Measurements from ENCODE around the gene ZNF805.
"Not testable (repeated sequence)": the region's sequence is repeated elsewhere in the genome, so short reads cannot be mapped to it uniquely, and the experiment has no call there.

ZNF805 gene

GRCh38 chr19:57263244-57263741, 22.9 kb downstream of the ZNF805 start:
- H3K36me3 ChIP-seq (ENCODE audit: control insufficient read depth, insufficient read depth, low read length), result no peaks in the 10 kb centered on the region
- no peaks in the 10 kb centered on the region; the same call in 1 of the 2 replicates for H3K4me1 ChIP-seq (ENCODE audit: control insufficient read depth, insufficient read depth, low read length)
- no peak for DNase-seq (ENCODE audit: low read depth, low spot score)
- no peaks in the 10 kb centered on the region for H3K27me3 ChIP-seq (ENCODE audit: control insufficient read depth, insufficient read depth, low read length)
- no peaks in the 10 kb centered on the region for H3K9me3 ChIP-seq (ENCODE audit: control insufficient read depth, insufficient read depth, low read length)
- H3K4me3 ChIP-seq (ENCODE audit: low read length), result no peak overlapping the region
- no CpG with 5 or more reads among the region's 1 CpG for WGBS (ENCODE audit: insufficient coverage, insufficient read length)
- H3K27ac ChIP-seq (ENCODE audit: low read length), result no peak overlapping the region

GRCh38 chr19:57267291-57267690, 26.9 kb downstream of the ZNF805 start:
- Histone ChIP-seq H3K4me1 (ENCODE audit: control insufficient read depth, insufficient read depth, low read length) (no peaks in the 10 kb centered on the region; the same call in 1 of the 2 replicates), H3K36me3 (ENCODE audit: control insufficient read depth, insufficient read depth, low read length) (no peaks in the 10 kb centered on the region), H3K4me3 (ENCODE audit: low read length) (no peak overlapping the region), H3K27ac (ENCODE audit: low read length) (no peak overlapping the region), H3K9me3 (ENCODE audit: control insufficient read depth, insufficient read depth, low read length) (no peaks in the 10 kb centered on the region), H3K27me3 (ENCODE audit: control insufficient read depth, insufficient read depth, low read length) (no peaks in the 10 kb centered on the region)
- DNase-seq (ENCODE audit: low read depth, low spot score), result no peak
- WGBS (ENCODE audit: insufficient coverage, insufficient read length), result no CpG with 5 or more reads among the region's 3 CpGs

GRCh38 chr19:57269515-57270250, 29.3 kb downstream of the ZNF805 start:
- no peaks in the 10 kb centered on the region; the same call in 1 of the 2 replicates for H3K4me1 ChIP-seq (ENCODE audit: control insufficient read depth, insufficient read depth, low read length)
- H3K4me3 ChIP-seq (ENCODE audit: low read length), result no peak overlapping the region
- no peak overlapping the region for H3K27ac ChIP-seq (ENCODE audit: low read length)
- H3K27me3 ChIP-seq (ENCODE audit: control insufficient read depth, insufficient read depth, low read length), result no peaks in the 10 kb centered on the region
- no peaks in the 10 kb centered on the region for H3K9me3 ChIP-seq (ENCODE audit: control insufficient read depth, insufficient read depth, low read length)
- H3K36me3 ChIP-seq (ENCODE audit: control insufficient read depth, insufficient read depth, low read length), result no peaks in the 10 kb centered on the region
- no peak for DNase-seq (ENCODE audit: low read depth, low spot score)
- WGBS (ENCODE audit: insufficient coverage, insufficient read length), result no CpG with 5 or more reads among the region's 4 CpGs

GRCh38 chr19:57271280-57271679, 30.8 kb downstream of the ZNF805 start:
- no peaks in the 10 kb centered on the region for H3K9me3 ChIP-seq (ENCODE audit: control insufficient read depth, insufficient read depth, low read length)
- H3K27ac ChIP-seq (ENCODE audit: low read length), result no peak overlapping the region
- no CpG with 5 or more reads among the region's 8 CpGs for WGBS (ENCODE audit: insufficient coverage, insufficient read length)

GRCh38 chr19:57273014-57273413, 32.6 kb downstream of the ZNF805 start:
- Histone ChIP-seq H3K9me3 (ENCODE audit: control insufficient read depth, insufficient read depth, low read length) (no peaks in the 10 kb centered on the region), H3K36me3 (ENCODE audit: control insufficient read depth, insufficient read depth, low read length) (no peaks in the 10 kb centered on the region), H3K4me1 (ENCODE audit: control insufficient read depth, insufficient read depth, low read length) (no peaks in the 10 kb centered on the region), H3K27me3 (ENCODE audit: control insufficient read depth, insufficient read depth, low read length) (no peaks in the 10 kb centered on the region), H3K4me3 (ENCODE audit: low read length) (no peak overlapping the region), H3K27ac (ENCODE audit: low read length) (no peak overlapping the region)
- no CpG with 5 or more reads among the region's 1 CpG for WGBS (ENCODE audit: insufficient coverage, insufficient read length)
- no peak for DNase-seq (ENCODE audit: low read depth, low spot score)

More at GRCh38 chr19:57271280-57271679, 30.8 kb downstream of the ZNF805 start:
- Histone ChIP-seq H3K4me1 (ENCODE audit: control insufficient read depth, insufficient read depth, low read length) (no peaks in the 10 kb centered on the region; the same call in 1 of the 2 replicates), H3K36me3 (ENCODE audit: control insufficient read depth, insufficient read depth, low read length) (no peaks in the 10 kb centered on the region), H3K27me3 (ENCODE audit: control insufficient read depth, insufficient read depth, low read length) (no peaks in the 10 kb centered on the region), H3K4me3 (ENCODE audit: low read length) (no peak overlapping the region)
- no peak for DNase-seq (ENCODE audit: low read depth, low spot score)

GRCh38 chr19:57276430-57276829, 36.0 kb downstream of the ZNF805 start:
- H3K27me3 ChIP-seq (ENCODE audit: control insufficient read depth, insufficient read depth, low read length), result no peaks in the 10 kb centered on the region
- H3K4me1 ChIP-seq (ENCODE audit: control insufficient read depth, insufficient read depth, low read length), result no peaks in the 10 kb centered on the region
- H3K4me3 ChIP-seq (ENCODE audit: low read length), result no peak overlapping the region
- no peak for DNase-seq (ENCODE audit: low read depth, low spot score)
- no peaks in the 10 kb centered on the region for H3K9me3 ChIP-seq (ENCODE audit: control insufficient read depth, insufficient read depth, low read length)
- WGBS (ENCODE audit: insufficient coverage, insufficient read length), result no CpG with 5 or more reads among the region's 1 CpG
- no peaks in the 10 kb centered on the region for H3K36me3 ChIP-seq (ENCODE audit: control insufficient read depth, insufficient read depth, low read length)
- no peak overlapping the region for H3K27ac ChIP-seq (ENCODE audit: low read length)

- not testable (repeated sequence) for H3K4me1 ChIP-seq (ENCODE audit: control insufficient read depth, insufficient read depth, low read length); H3K9me3 ChIP-seq (ENCODE audit: control insufficient read depth, insufficient read depth, low read length); H3K27me3 ChIP-seq (ENCODE audit: control insufficient read depth, insufficient read depth, low read length); H3K27ac ChIP-seq (ENCODE audit: low read length); H3K36me3 ChIP-seq (ENCODE audit: control insufficient read depth, insufficient read depth, low read length); DNase-seq (ENCODE audit: low read depth, low spot score); H3K4me3 ChIP-seq (ENCODE audit: low read length)
- no CpG with 5 or more reads among the region's 2 CpGs for WGBS (ENCODE audit: insufficient coverage, insufficient read length)
These were observed 38.0 kb downstream of the ZNF805 start for GRCh38 chr19:57278481-57278880.

- Histone ChIP-seq H3K4me3 (ENCODE audit: low read length) (peak overlapping the region; percentile 70), H3K9me3 (ENCODE audit: control insufficient read depth, insufficient read depth, low read length) (no peaks in the 10 kb centered on the region), H3K27me3 (ENCODE audit: control insufficient read depth, insufficient read depth, low read length) (no peaks in the 10 kb centered on the region), H3K36me3 (ENCODE audit: control insufficient read depth, insufficient read depth, low read length) (peaks cover 3% of the 10 kb centered on the region; the same call in 1 of the 2 replicates), H3K4me1 (ENCODE audit: control insufficient read depth, insufficient read depth, low read length) (no peaks in the 10 kb centered on the region), H3K27ac (ENCODE audit: low read length) (no peak overlapping the region)
- DNase-seq (ENCODE audit: low read depth, low spot score), result peak; percentile 73
- whole genome bisulfite sequencing (ENCODE audit: insufficient coverage, insufficient read length), result no CpG with 5 or more reads among the region's 25 CpGs
These were observed 39.2 kb downstream of the ZNF805 start for GRCh38 chr19:57279418-57280164.

- Histone ChIP-seq H3K36me3 (ENCODE audit: control insufficient read depth, insufficient read depth, low read length) (peaks cover 3% of the 10 kb centered on the region; the same call in 1 of the 2 replicates), H3K9me3 (ENCODE audit: control insufficient read depth, insufficient read depth, low read length) (no peaks in the 10 kb centered on the region), H3K4me3 (ENCODE audit: low read length) (peak within 1 kb of the TSS; percentile 70), H3K27me3 (ENCODE audit: control insufficient read depth, insufficient read depth, low read length) (no peaks in the 10 kb centered on the region), H3K27ac (ENCODE audit: low read length) (no peak within 1 kb of the TSS), H3K4me1 (ENCODE audit: control insufficient read depth, insufficient read depth, low read length) (no peaks in the 10 kb centered on the region)
- peak; percentile 96 for DNase-seq (ENCODE audit: low read depth, low spot score)
- WGBS (ENCODE audit: insufficient coverage, insufficient read length), result no CpG with 5 or more reads among the region's 71 CpGs
These were observed 39.9 kb downstream of the ZNF805 start, which contains the start of gene ZNF460 for GRCh38 chr19:57280165-57280961. Gene ZNF460 (plus strand): TSS chr19:57280485. CDS start chr19:57280807, 322 bp downstream.

- peaks cover 3% of the 10 kb centered on the region; the same call in 1 of the 2 replicates for H3K36me3 ChIP-seq (ENCODE audit: control insufficient read depth, insufficient read depth, low read length)
- no peaks in the 10 kb centered on the region for H3K27me3 ChIP-seq (ENCODE audit: control insufficient read depth, insufficient read depth, low read length)
- no CpG with 5 or more reads among the region's 6 CpGs for WGBS (ENCODE audit: insufficient coverage, insufficient read length)
- no peaks in the 10 kb centered on the region for H3K4me1 ChIP-seq (ENCODE audit: control insufficient read depth, insufficient read depth, low read length)
- H3K4me3 ChIP-seq (ENCODE audit: low read length), result peak overlapping the region; percentile 69; the same call in 1 of the 2 replicates
- DNase-seq (ENCODE audit: low read depth, low spot score), result no peak
- no peaks in the 10 kb centered on the region for H3K9me3 ChIP-seq (ENCODE audit: control insufficient read depth, insufficient read depth, low read length)
- H3K27ac ChIP-seq (ENCODE audit: low read length), result no peak overlapping the region
These were observed 40.5 kb downstream of the ZNF805 start for GRCh38 chr19:57280962-57281400.
